ENCODE measurements around the gene KRTAP5-11. TPM values are rescaled to one million over a fixed set of nuclear protein-coding genes. Genes with fewer than 3 reads are reported as not detected.
"Not testable (repeated sequence)": the region's sequence is repeated elsewhere in the genome, so short reads cannot be mapped to it uniquely, and the experiment has no call there.

KRTAP5-11 gene
- total RNA-seq, 1 donor from 2014 or later = not detected

GRCh38 chr11:71545405-71545966 lies 37.2 kb downstream of the KRTAP5-11 start:
- H3K4me3 ChIP-seq = no peak overlapping the region
- H3K27ac ChIP-seq = no peak overlapping the region
- intact Hi-C loops (cut with DNase I) = no loop called here
- H3K4me1 ChIP-seq = no peaks in the 10 kb centered on the region
- DNase-seq (no peak), ATAC-seq (no peak)
- H3K36me3 ChIP-seq = no peaks in the 10 kb centered on the region
- H3K27me3 ChIP-seq = no peaks in the 10 kb centered on the region
- no peak for TF ChIP-seq CTCF (IDR thresholded peaks at IDR 0.05)
- H3K9me3 ChIP-seq = no peaks in the 10 kb centered on the region

- Histone ChIP-seq H3K27me3 (no peaks in the 10 kb centered on the region), H3K9me3 (no peaks in the 10 kb centered on the region), H3K4me1 (no peaks in the 10 kb centered on the region), H3K36me3 (no peaks in the 10 kb centered on the region), H3K27ac (no peak overlapping the region), H3K4me3 (no peak overlapping the region)
- no peak for TF ChIP-seq CTCF (IDR thresholded peaks at IDR 0.05)
- ATAC-seq = no peak
- DNase-seq = no peak
- intact Hi-C loops (cut with DNase I) = no loop called here
These were observed 38.0 kb downstream of the KRTAP5-11 start for GRCh38 chr11:71544525-71545214.

- H3K27me3 ChIP-seq = no peaks in the 10 kb centered on the region
- H3K9me3 ChIP-seq = no peaks in the 10 kb centered on the region
- no peak overlapping the region for H3K27ac ChIP-seq
- no peaks in the 10 kb centered on the region for H3K4me1 ChIP-seq
- intact Hi-C loops (cut with DNase I) = no loop called here
- no peak for TF ChIP-seq CTCF (IDR thresholded peaks at IDR 0.05)
- peak; percentile 52 for ATAC-seq
- H3K4me3 ChIP-seq = no peak overlapping the region
- no peaks in the 10 kb centered on the region for H3K36me3 ChIP-seq
- DNase-seq = no peak
These were observed 38.8 kb downstream of the KRTAP5-11 start for GRCh38 chr11:71543866-71544265.

GRCh38 chr11:71542879-71543777 lies 39.5 kb downstream of the KRTAP5-11 start:
- Histone ChIP-seq H3K4me1 (no peaks in the 10 kb centered on the region), H3K9me3 (no peaks in the 10 kb centered on the region), H3K27me3 (no peaks in the 10 kb centered on the region), H3K36me3 (no peaks in the 10 kb centered on the region), H3K4me3 (no peak overlapping the region), H3K27ac (no peak overlapping the region)
- intact Hi-C loops (cut with DNase I) = no loop called here
- no peak for DNase-seq
- ATAC-seq = no peak
- no peak for TF ChIP-seq CTCF (IDR thresholded peaks at IDR 0.05)

GRCh38 chr11:71542382-71542781 lies 40.3 kb downstream of the KRTAP5-11 start:
- ATAC-seq (no peak), DNase-seq (no peak)
- H3K36me3 ChIP-seq = no peaks in the 10 kb centered on the region

GRCh38 chr11:71540521-71541304 lies 42.0 kb downstream of the KRTAP5-11 start:
- H3K4me1 ChIP-seq; H3K36me3 ChIP-seq; H3K4me3 ChIP-seq; H3K27ac ChIP-seq; H3K27me3 ChIP-seq; H3K9me3 ChIP-seq; ATAC-seq; intact Hi-C loops (cut with DNase I); DNase-seq: not testable (repeated sequence)

More at GRCh38 chr11:71542382-71542781, 40.3 kb downstream of the KRTAP5-11 start:
- Histone ChIP-seq H3K4me1 (no peaks in the 10 kb centered on the region), H3K4me3 (no peak overlapping the region), H3K9me3 (no peaks in the 10 kb centered on the region), H3K27ac (no peak overlapping the region), H3K27me3 (no peaks in the 10 kb centered on the region)
- intact Hi-C loops (cut with DNase I) = no loop called here
- TF ChIP-seq CTCF (IDR thresholded peaks at IDR 0.05) = no peak

- H3K4me1 ChIP-seq; H3K27ac ChIP-seq; H3K9me3 ChIP-seq; ATAC-seq; intact Hi-C loops (cut with DNase I); H3K27me3 ChIP-seq; H3K36me3 ChIP-seq; H3K4me3 ChIP-seq: not testable (repeated sequence)
- DNase-seq = peak; percentile 34
These were observed 42.7 kb downstream of the KRTAP5-11 start for GRCh38 chr11:71539971-71540370.
